Measurements from ENCODE around the gene HPCAL4.
A peak's percentile ranks its signal among the peaks of the same experiment; 100 is the strongest.

DNA sequence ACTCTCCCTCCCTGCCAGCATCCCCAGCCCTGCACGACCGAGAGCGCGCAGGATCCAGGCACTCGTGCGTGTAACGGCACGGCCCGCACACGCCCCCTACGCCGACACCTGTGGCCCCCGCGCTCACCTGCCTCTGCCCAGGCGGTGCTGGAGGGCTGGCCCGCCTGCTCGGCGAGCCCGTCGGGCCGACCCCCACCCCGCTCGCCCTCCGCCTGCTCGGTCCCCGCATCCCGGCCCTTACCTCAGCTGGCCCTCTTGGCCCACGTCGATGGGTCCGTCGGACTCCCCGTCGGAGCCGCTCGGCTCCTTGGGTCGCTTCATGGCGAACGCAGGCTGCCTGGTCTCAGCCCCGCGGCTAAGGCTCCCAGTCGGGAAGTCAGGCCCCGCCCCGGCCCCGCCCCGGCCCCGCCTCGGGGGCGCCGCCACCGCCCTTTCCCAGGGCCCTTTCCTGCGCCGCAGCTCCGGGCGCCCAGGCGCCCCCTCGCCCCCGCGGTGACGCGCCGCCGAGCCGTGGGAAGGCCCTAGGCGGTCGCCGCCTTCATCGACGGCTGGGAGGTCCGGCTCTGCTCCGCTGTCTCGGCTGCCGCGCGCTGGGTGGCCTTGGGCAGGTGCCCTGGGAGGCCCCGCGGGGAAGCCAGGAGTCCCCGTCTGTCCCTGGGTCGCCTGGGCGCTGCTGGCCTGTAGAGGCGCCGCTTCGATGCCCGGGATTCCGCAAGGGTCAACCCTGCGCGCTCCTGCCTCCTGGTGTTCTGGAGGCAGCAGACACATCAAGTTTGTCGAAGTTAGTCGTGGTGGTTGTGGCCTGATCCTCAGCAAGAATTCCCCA, 51.7 kb downstream of the HPCAL4 start, which contains the start of gene HEYL:
- TF ChIP-seq, protein P1, sequence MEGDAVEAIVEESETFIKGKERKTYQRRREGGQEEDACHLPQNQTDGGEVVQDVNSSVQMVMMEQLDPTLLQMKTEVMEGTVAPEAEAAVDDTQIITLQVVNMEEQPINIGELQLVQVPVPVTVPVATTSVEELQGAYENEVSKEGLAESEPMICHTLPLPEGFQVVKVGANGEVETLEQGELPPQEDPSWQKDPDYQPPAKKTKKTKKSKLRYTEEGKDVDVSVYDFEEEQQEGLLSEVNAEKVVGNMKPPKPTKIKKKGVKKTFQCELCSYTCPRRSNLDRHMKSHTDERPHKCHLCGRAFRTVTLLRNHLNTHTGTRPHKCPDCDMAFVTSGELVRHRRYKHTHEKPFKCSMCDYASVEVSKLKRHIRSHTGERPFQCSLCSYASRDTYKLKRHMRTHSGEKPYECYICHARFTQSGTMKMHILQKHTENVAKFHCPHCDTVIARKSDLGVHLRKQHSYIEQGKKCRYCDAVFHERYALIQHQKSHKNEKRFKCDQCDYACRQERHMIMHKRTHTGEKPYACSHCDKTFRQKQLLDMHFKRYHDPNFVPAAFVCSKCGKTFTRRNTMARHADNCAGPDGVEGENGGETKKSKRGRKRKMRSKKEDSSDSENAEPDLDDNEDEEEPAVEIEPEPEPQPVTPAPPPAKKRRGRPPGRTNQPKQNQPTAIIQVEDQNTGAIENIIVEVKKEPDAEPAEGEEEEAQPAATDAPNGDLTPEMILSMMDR (conservative IDR thresholded peaks at IDR 0.05; ENCODE audit: low read depth in 2 of 2), result peak; percentile 54 to 75
- TF ChIP-seq EZH2phosphoT487 (IDR thresholded peaks at IDR 0.05; ENCODE audit: unreplicated experiment), result no peak
- no peak for TF ChIP-seq ZNF331 (CRISPR knock-in tag; IDR thresholded peaks at IDR 0.05; ENCODE audit: low read depth)
- no peak for TF ChIP-seq EZH2 (IDR thresholded peaks at IDR 0.05; ENCODE audit: low read depth, unreplicated experiment)

All from GM23338 (cell line).